ENCODE results near the gene SH3GLB1. TPM values are rescaled to one million over a fixed set of nuclear protein-coding genes. Genes with fewer than 3 reads are reported as not detected.
"Not testable (repeated sequence)": the region's sequence is repeated elsewhere in the genome, so short reads cannot be mapped to it uniquely, and the experiment has no call there.

Gene SH3GLB1
- total and polyA plus RNA-seq, 10 of the 15 experiments (the other 5 are each of a cell fraction or from before 2014, with no cell fraction given) = 18.0 to 59.0 (median 36.5) TPM

DNA sequence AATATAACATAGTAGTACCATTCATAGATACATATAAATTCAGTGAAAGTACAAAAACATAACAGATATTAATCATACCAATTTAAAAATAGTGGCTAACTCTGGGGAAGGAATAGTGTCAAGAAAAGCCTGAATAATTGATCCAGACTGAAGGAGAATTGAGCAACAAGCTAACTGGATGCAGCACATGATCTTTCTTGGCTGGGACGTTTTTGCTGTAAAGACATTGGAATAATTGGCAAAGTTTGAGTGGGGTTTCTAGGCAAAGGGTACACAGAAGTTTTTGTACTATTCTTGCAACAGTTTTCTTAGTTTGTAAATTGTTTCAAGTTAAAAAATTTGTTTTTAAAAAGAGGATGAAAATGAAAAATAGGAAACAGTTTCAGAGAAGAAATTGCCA, 2.6 kb upstream of the SH3GLB1 start:
- WGBS (ENCODE audit: insufficient coverage, insufficient replicate concordance, low lambda C conversion rate, missing lambda C conversion rate) = 70% methylated on average over 1 of the region's 1 CpG
- Histone ChIP-seq H3K27me3 (replicated peaks in 1 of 2; ENCODE audit: control insufficient read depth in 2 of 2, insufficient read depth in 2 of 2, low read length in 1 of 2) (no peaks in the 10 kb centered on the region), H3K36me3 (ENCODE audit: control insufficient read depth in 2 of 2, insufficient read depth in 2 of 2, low read length in 1 of 2) (no peaks in the 10 kb centered on the region), H3K4me3 (no peak overlapping the region), H2AFZ (ENCODE audit: control insufficient read depth, low read depth, low read length) (no peak overlapping the region), H3K4me1 (ENCODE audit: control insufficient read depth, insufficient read depth, low read length) (no peaks in the 10 kb centered on the region), H3K27ac (ENCODE audit: control insufficient read depth, insufficient read depth) (no peak overlapping the region), H3K79me2 (ENCODE audit: control insufficient read depth, insufficient read depth, low read length) (peaks cover 21% of the 10 kb centered on the region), H4K20me1 (ENCODE audit: control insufficient read depth, insufficient read depth) (no peaks in the 10 kb centered on the region), H3K4me2 (ENCODE audit: control insufficient read depth, insufficient read depth) (no peak overlapping the region), H3K9ac (ENCODE audit: control insufficient read depth, insufficient read depth, low read length) (no peak overlapping the region), H3K9me3 (replicated peaks; ENCODE audit: control insufficient read depth, insufficient read depth, low read length) (no peaks in the 10 kb centered on the region)
- in situ Hi-C loops (cut with MboI) = loop anchor here (10.0 kb wide), 1 partner anchor 317 kb away; no protein-coding TSS in a partner anchor
- DNase-seq (ENCODE audit: low read depth, low spot score) = no peak
- CTCF ChIA-PET = no interaction called here
- no peak for ATAC-seq
- TF ChIP-seq IRF4 (IDR thresholded peaks at IDR 0.05; ENCODE audit: low read depth, low read length) = no peak
- TF ChIP-seq, protein P1, sequence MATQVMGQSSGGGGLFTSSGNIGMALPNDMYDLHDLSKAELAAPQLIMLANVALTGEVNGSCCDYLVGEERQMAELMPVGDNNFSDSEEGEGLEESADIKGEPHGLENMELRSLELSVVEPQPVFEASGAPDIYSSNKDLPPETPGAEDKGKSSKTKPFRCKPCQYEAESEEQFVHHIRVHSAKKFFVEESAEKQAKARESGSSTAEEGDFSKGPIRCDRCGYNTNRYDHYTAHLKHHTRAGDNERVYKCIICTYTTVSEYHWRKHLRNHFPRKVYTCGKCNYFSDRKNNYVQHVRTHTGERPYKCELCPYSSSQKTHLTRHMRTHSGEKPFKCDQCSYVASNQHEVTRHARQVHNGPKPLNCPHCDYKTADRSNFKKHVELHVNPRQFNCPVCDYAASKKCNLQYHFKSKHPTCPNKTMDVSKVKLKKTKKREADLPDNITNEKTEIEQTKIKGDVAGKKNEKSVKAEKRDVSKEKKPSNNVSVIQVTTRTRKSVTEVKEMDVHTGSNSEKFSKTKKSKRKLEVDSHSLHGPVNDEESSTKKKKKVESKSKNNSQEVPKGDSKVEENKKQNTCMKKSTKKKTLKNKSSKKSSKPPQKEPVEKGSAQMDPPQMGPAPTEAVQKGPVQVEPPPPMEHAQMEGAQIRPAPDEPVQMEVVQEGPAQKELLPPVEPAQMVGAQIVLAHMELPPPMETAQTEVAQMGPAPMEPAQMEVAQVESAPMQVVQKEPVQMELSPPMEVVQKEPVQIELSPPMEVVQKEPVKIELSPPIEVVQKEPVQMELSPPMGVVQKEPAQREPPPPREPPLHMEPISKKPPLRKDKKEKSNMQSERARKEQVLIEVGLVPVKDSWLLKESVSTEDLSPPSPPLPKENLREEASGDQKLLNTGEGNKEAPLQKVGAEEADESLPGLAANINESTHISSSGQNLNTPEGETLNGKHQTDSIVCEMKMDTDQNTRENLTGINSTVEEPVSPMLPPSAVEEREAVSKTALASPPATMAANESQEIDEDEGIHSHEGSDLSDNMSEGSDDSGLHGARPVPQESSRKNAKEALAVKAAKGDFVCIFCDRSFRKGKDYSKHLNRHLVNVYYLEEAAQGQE (IDR thresholded peaks at IDR 0.05; ENCODE audit: low read depth, low read length) = no peak
- no peak for TF ChIP-seq TCF7 (IDR thresholded peaks at IDR 0.05; ENCODE audit: borderline replicate concordance)
- TF ChIP-seq WRNIP1 (IDR thresholded peaks at IDR 0.05; ENCODE audit: borderline replicate concordance, low read depth, low read length) = no peak
- no peak for TF ChIP-seq ESRRA (IDR thresholded peaks at IDR 0.05; ENCODE audit: low read length)
- no TSS peak for BruUV-seq (replicated peaks)
- no peak for FAIRE-seq
- SMC1A ChIA-PET (ENCODE audit: uncharacterized antibody, unreplicated experiment) = interaction anchor here (1.6 to 8.4 kb wide), 2 partner anchors 15 to 42 kb away, joined by 5 to 52 read pairs; no protein-coding TSS in a partner anchor
- POLR2A ChIA-PET = interaction anchor here (0.6 kb wide), 1 partner anchor 1005 kb away, joined by 5 read pairs; no protein-coding TSS in a partner anchor
- RAD21 ChIA-PET (ENCODE audit: unreplicated experiment) = no interaction called here
- intact Hi-C loops (cut with micrococcal nuclease; ENCODE audit: unreplicated experiment) = loop anchor here (5.0 to 10.0 kb wide), 3 partner anchors 199 to 633 kb away; no protein-coding TSS in a partner anchor

DNA sequence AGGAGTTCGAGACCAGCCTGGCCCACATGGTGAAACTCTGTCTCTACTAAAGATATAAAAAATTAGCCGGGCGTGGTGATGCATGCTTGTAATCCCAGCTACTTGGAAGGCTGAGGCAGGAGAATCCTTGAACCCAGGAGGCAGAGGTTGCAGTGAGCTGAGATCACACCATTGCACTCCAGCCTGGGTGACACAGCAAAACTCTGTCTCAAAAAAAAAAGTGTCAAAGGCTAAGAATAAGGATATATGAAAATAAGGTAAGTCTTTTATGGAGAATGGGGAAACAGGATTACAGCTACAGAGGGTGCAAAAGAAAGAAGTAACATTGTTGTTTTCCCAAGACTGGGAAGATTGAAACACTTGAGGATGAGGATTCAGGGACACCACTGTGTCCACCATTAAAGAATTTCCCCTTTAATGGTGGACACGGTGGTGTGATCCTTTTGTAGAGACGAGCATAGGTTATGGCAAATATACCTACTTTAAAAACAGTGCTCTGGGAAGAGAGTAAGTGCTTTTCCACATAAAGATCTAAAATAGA, 1.4 kb upstream of the SH3GLB1 start:
- not testable (repeated sequence) for FAIRE-seq; H3K27me3 ChIP-seq (replicated peaks in 1 of 2; ENCODE audit: control insufficient read depth in 2 of 2, insufficient read depth in 2 of 2, low read length in 1 of 2); H3K9me3 ChIP-seq (replicated peaks; ENCODE audit: control insufficient read depth, insufficient read depth, low read length); H3K36me3 ChIP-seq (ENCODE audit: control insufficient read depth in 2 of 2, insufficient read depth in 2 of 2, low read length in 1 of 2); H4K20me1 ChIP-seq (ENCODE audit: control insufficient read depth, insufficient read depth); H3K4me1 ChIP-seq (ENCODE audit: control insufficient read depth, insufficient read depth, low read length); H3K9ac ChIP-seq (ENCODE audit: control insufficient read depth, insufficient read depth, low read length); H3K27ac ChIP-seq (ENCODE audit: control insufficient read depth, insufficient read depth); ATAC-seq; DNase-seq (ENCODE audit: low read depth, low spot score); BruUV-seq (replicated peaks)
- intact Hi-C loops (cut with micrococcal nuclease; ENCODE audit: unreplicated experiment) (loop anchor here (5.0 to 10.0 kb wide), 3 partner anchors 201 to 632 kb away; no protein-coding TSS in a partner anchor), in situ Hi-C loops (cut with MboI) (loop anchor here (10.0 kb wide), 1 partner anchor 318 kb away; no protein-coding TSS in a partner anchor)
- 92% methylated on average over 5 of the region's 5 CpGs for WGBS (ENCODE audit: insufficient coverage, insufficient replicate concordance, low lambda C conversion rate, missing lambda C conversion rate)
- ChIA-PET RAD21 (ENCODE audit: unreplicated experiment) (interaction anchor here (1.4 to 4.1 kb wide), 3 partner anchors 12 to 380 kb away, joined by 4 to 31 read pairs (median 12); no protein-coding TSS in a partner anchor), CTCF (interaction anchor here (1.1 to 7.2 kb wide), 12 partner anchors 9 to 382 kb away, joined by 4 to 87 read pairs (median 7); no protein-coding TSS in a partner anchor), POLR2A (interaction anchor here (1.1 to 6.3 kb wide), 4 partner anchors 14 to 307 kb away, joined by 3 to 45 read pairs (median 6); partner anchors contain the start of genes HS2ST1, ODF2L and SELENOF), SMC1A (ENCODE audit: uncharacterized antibody, unreplicated experiment) (interaction anchor here (1.9 to 8.4 kb wide), 2 partner anchors 13 to 381 kb away, joined by 7 to 52 read pairs; no protein-coding TSS in a partner anchor)
- Histone ChIP-seq H2AFZ (ENCODE audit: control insufficient read depth, low read depth, low read length) (peak overlapping the region; percentile 100), H3K4me2 (ENCODE audit: control insufficient read depth, insufficient read depth) (peak overlapping the region; percentile 98), H3K4me3 (peak overlapping the region; percentile 93; the same call in 1 of the 2 replicates), H3K79me2 (ENCODE audit: control insufficient read depth, insufficient read depth, low read length) (peaks cover 34% of the 10 kb centered on the region)
